ENCODE measurements around the gene KMT2C.

DNA sequence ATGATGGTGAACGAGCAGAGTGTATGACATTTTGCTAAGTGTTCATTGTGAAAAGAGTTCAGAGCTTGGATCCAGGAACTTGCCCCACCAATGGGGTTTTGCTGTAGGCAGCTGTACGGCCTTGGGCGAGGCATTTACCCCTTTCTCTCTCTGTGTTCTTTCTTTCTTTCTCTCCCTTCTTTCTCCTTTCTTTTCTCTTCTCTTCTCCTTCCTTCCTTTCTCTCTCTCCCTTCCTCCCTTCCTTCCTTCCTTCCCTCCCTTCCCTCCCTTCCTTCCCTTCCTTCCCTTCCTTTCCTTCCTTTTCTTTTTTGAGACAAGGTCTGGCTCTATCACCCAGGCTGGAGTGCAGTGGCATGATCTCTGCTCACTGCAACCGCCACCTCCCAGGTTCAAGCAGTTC lies 45.3 kb upstream of the KMT2C start:
- TF ChIP-seq TAF1 (IDR thresholded peaks at IDR 0.05; ENCODE audit: low read depth) (no peak), RAD21 (IDR thresholded peaks at IDR 0.05; ENCODE audit: low read depth) (no peak), EP300 (IDR thresholded peaks at IDR 0.05; ENCODE audit: borderline replicate concordance) (no peak), NFIC (IDR thresholded peaks at IDR 0.05) (no peak), TEAD4 (IDR thresholded peaks at IDR 0.05) (no peak), REST (IDR thresholded peaks at IDR 0.05; ENCODE audit: low read depth) (no peak), CREB1 (IDR thresholded peaks at IDR 0.05; ENCODE audit: low read depth) (no peak), CEBPB (IDR thresholded peaks at IDR 0.05) (no peak), YY1 (IDR thresholded peaks at IDR 0.05; ENCODE audit: low read depth) (no peak), EGR1 (IDR thresholded peaks at IDR 0.05) (no peak), TCF12 (IDR thresholded peaks at IDR 0.05; ENCODE audit: low read depth) (no peak), USF1 (IDR thresholded peaks at IDR 0.05) (no peak), FOXM1 (IDR thresholded peaks at IDR 0.05; ENCODE audit: borderline replicate concordance, low read depth) (no peak)
- TF ChIP-seq, protein P1, sequence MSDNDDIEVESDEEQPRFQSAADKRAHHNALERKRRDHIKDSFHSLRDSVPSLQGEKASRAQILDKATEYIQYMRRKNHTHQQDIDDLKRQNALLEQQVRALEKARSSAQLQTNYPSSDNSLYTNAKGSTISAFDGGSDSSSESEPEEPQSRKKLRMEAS (IDR thresholded peaks at IDR 0.05), result no peak
